HG03354 (cell line): ENCODE measurements around the gene TMEM198.

Experiments used
- ATAC-seq: cut with Tn5 transposase; IDR thresholded peaks from one replicate; pipeline ENCODE4 v1.9.1; 2021; ENCODE audit warnings: mild to moderate bottlenecking; ENCODE audit not compliant: unreplicated experiment, poor library complexity, severe bottlenecking

The TMEM198 gene

GRCh38 chr2:219543596-219544358 lies at the start of gene TMEM198, which contains the start of gene CHPF:
Gene TMEM198, plus strand, starts transcription at chr2:219544028. Its CDS starts 700 bp downstream, at chr2:219544728.
Gene CHPF, minus strand, starts transcription at chr2:219543809. Its CDS starts 271 bp downstream, at chr2:219543538.
- ATAC-seq = peak; percentile 77

- no peak for ATAC-seq
Measured at GRCh38 chr2:219494952-219495530, 48.8 kb upstream of the TMEM198 start.

GRCh38 chr2:219495531-219496122 lies 48.2 kb upstream of the TMEM198 start:
- peak; percentile 25 for ATAC-seq

GRCh38 chr2:219496247-219496824 lies 47.5 kb upstream of the TMEM198 start:
- ATAC-seq = no peak

- ATAC-seq = no peak
Measured at GRCh38 chr2:219496825-219497494, 46.9 kb upstream of the TMEM198 start.

GRCh38 chr2:219497495-219498279 lies 46.1 kb upstream of the TMEM198 start:
- ATAC-seq = peak; percentile 5

GRCh38 chr2:219498280-219499057 lies 45.4 kb upstream of the TMEM198 start, which contains the start of gene GMPPA:
Gene GMPPA, plus strand, starts transcription at chr2:219498891. Its CDS starts 1,085 bp downstream, at chr2:219499976.
- peak; percentile 97 for ATAC-seq

- ATAC-seq = peak; percentile 2
Measured at GRCh38 chr2:219499058-219499307, 44.8 kb upstream of the TMEM198 start.

- no peak for ATAC-seq
Measured at GRCh38 chr2:219499555-219499954, 44.3 kb upstream of the TMEM198 start.

GRCh38 chr2:219500135-219500534 lies 43.7 kb upstream of the TMEM198 start:
- ATAC-seq = no peak

GRCh38 chr2:219501849-219502248 lies 42.0 kb upstream of the TMEM198 start:
- ATAC-seq = no peak

GRCh38 chr2:219502618-219503017 lies 41.2 kb upstream of the TMEM198 start:
- no peak for ATAC-seq

GRCh38 chr2:219505585-219505984 lies 38.2 kb upstream of the TMEM198 start:
- no peak for ATAC-seq

GRCh38 chr2:219506153-219506801 lies 37.6 kb upstream of the TMEM198 start:
- no peak for ATAC-seq

- ATAC-seq = no peak
Measured at GRCh38 chr2:219506802-219507526, 36.9 kb upstream of the TMEM198 start.

GRCh38 chr2:219507581-219508443 lies 36.0 kb upstream of the TMEM198 start:
- no peak for ATAC-seq

- no peak for ATAC-seq
Measured at GRCh38 chr2:219508444-219508734, 35.4 kb upstream of the TMEM198 start.
